Kidney tubule cell (primary cell): ENCODE results near the gene XPNPEP1.

Experiments
- DNase-seq: peaks from one replicate; pipeline ENCODE4 v3.0.0-alpha.2; 2018; ENCODE audit warnings: low spot score

XPNPEP1 gene

DNA sequence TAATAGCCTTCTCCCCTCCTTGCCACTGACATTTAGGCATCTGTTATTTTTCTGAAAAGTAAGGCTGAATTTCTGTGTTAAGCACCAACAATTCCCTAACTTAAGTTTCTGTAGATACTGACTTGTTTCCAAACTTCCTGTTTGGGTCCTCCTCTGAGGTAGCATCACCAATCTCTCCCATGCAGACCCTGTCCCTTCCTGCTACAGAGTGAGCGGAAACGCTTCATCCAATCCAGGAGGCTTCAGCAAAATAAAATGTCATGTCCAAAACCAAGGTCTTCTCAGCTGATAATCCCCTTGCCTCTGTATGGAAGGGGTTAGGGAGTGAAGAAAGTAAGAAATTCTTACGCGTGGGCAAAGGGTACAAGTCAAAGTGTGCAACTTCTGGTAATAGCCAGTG, 29.9 kb downstream of the XPNPEP1 start:
- DNase-seq = no peak

DNA sequence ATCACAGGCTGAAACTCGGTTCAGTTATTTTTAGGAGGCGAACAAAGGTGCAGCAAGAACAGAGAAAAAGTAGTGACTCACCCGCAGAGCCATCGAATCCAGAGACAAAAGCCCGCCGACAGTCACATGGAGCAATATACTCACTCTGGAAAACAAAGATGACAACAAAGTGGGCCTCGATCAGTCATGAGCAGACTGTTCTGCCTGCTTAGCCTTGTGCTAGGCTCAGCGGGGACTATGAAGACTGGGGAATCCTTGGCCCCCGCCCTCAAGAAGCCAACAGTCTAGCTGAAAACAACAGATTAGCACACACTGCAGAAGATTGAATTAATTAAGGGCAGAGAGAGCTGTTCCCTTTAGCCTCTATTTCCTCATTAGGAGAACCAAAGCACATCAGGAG, 30.4 kb downstream of the XPNPEP1 start:
- no peak for DNase-seq

DNA sequence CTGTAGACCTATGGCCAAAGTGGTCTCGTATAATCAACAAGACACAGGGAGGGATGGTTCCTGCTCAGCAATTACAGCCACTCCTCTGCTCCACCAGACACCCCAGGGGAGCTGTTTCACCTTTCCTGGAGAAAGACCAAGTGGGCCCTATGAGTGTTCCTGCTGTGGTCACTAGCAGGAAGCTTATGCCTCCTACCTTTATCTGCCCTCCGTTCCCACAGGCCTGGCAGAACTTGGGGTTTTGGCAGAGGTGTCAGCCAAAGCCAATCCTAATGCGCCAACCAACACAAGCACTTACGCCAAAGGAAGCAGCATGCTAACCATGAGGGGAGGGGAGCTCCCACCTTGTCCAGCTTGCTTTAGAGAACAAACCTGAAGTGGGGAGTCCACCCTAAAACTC, 31.2 kb downstream of the XPNPEP1 start:
- peak; percentile 47 for DNase-seq

DNA sequence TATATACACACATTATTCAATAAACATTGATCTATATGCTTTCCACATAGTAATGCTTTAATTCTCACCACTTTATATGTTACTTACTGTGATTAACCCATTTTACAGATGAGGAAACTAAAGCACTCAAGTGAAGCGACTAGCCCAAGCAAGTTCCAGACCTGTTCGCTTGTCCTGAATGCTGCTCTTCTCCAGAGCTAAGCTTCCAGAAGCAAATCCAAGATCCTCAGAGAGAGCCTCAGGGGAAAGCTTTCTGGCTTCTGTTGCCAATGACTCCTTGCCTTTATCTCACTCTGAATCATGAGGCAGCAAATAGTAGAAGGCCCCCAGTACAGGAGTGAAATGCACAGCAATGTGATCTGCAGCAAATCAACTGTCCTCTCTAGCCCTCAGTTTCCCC, 32.2 kb downstream of the XPNPEP1 start:
- no peak for DNase-seq

DNA sequence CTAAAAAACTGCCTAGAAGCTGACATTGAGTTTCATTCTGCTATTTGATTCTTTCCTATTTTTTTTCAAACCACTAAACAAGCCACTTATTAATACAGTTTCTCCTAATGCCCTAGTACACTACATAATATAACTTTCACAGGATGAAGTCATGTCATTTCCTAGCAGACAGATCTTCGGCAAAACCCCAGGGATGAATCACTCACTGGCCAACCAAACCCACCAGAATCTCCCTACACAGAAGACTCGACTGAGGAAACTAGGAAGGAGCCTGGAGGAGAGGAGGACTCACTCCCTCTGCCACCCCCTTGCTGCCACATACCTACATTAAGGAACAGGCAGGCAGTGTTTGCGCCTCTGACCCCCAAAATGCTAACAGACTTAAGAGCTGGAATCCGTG, 33.4 kb downstream of the XPNPEP1 start:
- peak; percentile 90 for DNase-seq

DNA sequence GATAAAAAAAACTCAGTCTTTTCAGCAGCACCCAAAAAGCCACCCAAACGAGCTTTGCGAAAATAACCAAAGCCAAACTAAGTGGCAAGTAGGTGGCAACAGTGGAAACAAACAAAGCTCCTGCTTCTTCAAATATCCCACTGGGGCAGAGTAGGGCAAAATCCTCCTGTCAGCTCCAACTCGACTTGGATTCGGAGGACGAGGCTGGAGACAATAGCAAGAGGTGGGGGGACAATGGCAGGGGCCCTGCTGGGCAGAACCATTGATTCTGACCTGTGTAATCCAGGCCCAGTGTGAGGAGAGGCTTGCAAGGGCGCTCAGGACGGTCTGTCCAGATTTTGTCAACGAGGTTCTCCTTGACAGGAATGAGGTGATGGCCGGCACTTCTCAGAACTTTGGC, 35.5 kb downstream of the XPNPEP1 start:
- DNase-seq = no peak

DNA sequence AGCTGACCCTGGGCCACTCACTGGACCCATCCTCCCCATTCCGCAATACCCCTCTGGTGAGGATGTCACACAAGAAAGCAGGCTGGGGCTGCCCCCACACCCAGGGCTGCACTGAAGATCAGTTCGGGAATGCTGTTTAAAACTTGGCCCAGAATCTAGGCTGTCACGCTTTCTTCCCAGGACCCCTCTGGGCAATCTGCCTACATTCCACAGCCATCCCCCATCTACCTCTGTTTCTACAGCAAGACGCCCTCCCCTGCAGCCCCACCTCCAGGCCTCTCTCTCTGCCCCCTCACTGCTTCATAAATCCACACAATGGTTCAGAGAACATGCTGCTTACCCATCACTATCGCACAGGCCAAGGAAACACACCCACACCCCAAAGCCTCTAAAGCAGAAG, 36.1 kb downstream of the XPNPEP1 start:
- peak; percentile 37 for DNase-seq

DNA sequence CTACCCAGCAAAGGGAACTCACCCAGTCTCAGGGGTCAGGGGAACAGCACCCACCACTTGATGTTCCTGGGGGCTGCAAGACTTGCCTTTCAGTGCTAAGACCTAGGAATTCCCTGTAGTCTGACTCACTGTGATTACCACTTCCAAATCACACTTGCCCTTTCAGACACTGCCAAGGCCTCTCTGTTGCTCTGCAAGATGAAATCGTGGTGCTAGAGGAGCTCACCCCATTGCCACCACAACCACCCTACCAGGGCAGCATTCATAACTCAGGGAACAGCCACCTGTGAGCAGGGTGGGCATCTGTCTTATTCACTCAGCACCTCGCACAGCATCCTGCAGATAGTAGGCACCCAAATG, 36.5 kb downstream of the XPNPEP1 start:
- no peak for DNase-seq

DNA sequence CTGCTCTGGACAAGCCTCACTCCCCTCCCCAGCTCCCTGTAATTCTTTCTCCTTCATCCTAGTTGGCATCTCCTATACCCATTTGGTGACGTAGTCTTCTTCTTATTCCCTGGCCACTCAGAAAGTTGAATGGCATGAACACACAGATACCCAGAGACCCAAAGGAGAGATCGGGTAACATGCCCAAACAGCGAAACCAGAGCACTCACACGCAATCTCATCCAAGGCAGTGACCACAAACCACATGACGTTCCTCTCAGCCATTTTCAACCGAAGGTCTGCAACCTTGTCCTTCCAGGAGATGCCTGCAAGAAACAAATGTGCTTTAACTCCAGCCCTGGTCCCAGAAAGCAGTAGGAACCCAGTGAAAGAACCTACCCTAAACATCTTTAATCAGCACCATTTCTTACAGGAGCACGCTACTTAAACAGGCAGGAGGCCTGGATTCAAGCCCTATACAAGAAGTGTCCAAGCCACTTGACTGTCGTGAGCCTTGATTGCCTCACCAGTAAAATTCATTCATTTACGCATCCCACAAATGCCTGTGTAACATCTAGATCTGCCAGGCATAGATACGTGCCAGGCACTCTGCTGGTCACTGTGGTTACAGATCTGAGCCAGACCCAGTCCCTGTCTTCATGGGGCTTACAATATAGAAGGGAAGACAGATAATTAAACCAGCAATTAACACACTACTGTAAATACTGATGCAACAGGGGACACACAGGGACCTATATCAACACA, 37.1 kb downstream of the XPNPEP1 start:
- no peak for DNase-seq

DNA sequence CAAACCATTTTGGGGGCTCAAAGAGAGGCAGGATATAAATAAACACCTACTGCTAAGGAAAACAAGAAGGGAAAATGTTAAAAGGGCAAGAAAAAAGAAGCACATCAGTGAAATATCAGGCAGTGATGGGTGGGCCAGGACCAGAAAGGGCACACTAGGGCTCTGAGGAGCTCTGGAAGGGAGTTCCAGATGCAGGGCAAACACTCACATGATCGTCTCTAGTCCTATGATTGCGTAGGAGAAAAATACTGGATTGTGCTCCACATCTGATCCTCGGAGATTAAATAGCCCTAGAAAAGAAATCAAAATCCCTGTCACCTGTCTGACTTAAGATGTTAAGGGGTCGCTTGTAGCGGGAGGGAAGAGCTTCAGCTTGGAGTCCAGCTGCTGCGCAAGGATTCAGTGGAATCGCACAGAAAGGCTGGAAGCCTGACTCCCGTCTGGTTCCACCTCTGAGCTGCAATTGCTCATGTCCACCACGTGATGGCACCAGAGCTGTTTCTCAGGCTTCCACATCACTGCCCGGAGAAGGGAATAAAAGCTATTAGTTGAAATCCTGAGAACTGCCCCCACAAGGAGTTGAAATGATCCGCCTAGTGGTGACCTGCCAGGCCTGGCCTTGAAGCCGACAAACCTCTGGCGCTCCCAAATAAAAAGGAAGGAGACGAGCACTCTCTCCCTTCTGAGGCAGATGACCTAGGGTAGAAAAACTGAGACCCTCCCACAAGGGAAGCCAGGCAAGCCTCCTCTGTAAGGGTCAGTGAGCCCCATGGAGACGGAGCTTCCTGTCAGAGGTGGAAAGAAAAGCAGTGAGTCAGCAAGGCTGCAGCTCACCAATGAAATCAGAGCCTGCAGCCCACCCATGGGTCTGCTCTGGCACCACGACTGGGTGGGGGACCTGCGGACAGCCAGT, 39.2 kb downstream of the XPNPEP1 start:
- DNase-seq = peak; percentile 90

DNA sequence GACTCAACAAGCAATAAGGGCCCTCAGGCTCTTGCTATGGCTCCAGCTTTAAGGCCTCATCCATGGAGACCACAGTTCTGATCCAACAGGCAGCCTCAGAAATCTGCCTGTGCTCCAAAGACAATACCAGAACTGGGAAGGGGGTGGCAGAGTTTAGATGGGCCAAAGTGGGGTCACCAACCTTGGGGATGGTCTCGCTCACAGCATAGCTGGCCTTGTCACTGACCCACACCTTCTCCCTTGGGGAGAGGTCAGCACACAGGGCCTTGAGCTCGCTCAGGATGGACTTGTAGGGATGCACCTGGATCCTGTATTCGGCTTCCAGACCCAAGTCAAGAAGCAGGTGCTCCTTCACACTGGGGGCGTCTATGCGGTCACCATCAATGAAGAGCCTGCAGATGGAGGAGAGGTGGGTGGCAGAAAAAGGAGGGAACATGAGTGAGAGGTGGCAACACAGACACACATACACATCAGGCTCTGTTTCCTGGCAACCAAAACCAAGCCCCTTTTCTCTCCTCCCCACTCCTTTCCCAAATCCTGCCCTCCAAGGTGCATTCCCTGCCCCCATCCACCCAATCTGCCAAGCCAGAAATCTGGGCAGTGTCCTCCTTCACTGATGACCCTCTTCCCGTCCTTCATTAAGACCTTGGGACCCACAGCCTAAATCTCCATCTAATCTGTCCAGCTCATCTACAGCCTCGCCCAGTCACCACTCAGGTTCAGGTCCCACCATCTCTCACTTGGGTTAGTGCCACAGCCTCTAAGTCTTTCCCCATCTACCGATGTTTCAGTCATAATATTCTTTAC, 40.9 kb downstream of the XPNPEP1 start:
- no peak for DNase-seq

DNA sequence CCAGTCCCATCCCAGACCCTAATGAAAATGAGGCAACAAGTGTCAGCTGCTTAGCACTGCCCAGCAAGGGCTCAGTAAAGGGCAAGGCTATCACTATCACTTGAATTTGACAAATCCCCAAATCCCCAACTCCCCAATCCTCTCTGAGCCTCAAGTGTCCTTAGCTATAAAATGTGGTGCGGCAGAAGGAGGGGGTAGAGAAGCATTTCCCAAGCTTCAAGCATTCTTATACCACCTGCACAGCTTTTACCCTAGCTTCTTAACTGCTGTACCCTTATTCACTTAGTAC, 41.6 kb downstream of the XPNPEP1 start:
- no peak for DNase-seq

DNA sequence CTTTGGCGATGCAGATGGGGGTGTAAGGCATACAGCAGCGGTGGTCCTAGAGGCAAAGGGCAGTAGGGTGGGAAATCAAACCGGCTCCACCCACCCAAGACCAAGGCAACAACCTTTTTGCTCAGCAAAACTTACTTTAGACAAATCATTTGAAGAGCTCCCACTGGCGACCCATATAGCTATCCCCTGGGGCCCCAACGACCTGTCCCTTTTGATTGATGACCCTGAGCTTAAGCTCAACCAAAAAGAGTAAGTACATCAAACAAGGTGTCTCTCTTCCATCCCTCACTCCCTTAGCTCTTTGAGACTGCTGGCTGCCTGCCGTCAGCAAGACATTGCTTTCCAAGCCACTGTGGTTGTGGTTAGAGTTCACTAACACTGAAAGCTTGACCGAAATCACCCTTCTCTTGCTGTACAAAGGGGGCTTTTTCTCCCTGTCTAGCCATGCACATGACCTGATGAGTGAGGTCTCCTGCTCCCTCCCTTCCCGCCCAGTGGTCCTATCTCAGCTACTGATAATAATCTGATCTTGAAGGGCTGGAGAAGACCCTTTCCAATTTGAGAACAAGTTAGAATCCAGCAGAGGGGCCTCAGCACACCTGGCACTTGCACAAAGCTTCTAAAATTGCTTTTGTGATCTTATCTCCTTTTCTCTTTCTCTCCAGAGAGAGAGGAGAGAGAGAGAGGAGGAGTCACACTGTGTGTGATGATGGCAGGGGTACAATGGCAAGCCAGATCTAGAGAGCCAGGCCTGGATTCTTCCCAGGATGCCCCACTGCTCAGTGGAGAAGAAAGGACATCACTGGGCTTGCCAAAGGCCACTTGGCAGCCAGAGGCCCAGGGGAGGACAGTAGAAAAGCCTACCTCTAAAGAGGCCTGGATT, 42.2 kb downstream of the XPNPEP1 start:
- DNase-seq = no peak

DNA sequence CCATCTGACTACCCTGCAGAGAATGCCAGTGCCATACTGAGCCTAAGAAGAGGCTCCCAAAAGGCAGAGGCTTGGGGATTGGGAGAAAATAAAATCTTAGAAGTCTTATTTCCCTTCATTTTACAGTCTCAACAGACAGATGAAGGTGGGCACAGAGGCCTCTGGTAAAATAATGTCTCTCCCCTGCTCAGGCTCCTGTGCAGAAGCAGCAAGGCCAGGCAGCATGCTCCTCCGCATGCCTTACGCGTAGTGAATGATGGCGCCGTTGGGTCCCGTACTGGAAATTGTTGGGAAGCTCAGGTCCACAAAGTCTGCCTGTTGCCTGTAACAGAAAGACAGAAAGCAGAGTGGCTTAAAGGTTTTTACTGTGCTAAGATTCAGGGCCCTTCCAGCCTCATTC, 45.8 kb downstream of the XPNPEP1 start:
- no peak for DNase-seq

DNA sequence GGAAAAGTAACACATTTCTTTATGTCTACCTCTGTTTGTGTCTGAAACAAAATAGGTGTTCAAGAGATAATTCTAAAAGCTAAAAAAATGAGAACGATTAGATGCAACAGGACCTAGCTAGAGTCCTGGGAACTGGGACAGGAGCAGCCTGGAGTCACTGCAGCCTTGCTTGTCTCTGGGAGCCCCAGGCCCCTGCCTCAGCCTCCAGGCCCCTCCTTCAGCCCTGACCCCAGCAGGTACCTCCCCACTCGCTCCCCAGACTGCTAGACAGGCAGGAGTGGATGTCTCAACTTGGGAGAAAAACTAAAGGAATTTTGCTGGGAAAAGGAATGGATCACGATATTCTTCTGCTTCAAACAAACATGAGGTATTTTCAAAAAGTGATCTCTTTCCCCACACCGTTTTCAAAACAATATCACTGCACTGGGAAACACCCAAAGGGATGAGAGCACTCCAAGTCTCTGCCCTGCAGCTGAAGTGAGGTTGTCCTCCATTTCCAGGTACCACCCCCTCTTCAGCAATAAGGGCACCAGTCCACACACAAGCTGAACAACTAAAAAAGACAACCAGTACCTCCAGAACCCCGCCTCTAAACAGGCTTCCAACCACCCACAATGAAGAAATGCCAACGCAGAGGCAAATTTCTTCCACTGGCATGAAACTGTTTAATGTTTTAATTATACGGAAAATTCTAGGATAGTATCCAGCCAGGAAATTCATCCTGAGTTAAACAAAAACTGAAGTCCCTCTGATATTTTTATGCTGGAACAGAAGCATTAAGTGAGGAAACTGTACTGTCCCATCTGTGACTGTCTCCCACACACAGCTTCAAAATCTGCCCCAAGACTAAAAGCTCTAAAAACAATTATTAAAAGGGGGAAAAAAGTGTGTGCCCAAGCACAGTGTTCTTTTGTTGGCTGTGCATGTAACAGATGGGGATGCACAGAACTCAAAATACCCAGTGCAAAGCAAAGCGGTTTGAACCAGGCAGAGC, 47.2 kb downstream of the XPNPEP1 start:
- no peak for DNase-seq

DNA sequence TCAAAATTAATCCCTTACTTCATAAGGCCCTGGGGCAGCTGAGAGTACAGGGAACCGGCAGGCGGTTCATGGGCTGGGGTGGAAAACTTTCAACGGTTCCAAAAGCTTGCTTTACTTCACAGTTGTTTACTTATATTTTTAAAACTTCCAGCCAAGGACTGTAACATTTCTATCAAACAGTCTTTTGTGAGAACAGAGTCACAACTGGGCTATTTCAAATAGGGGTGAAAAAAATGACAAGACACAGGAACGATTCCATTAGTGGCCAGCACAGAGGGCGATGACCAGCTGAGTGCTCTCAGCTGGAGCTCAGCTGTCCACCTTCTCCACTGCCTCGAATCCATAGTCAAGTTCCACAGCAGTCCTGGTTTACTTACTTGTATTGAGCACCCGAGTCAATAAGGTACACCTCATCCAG, 48.2 kb downstream of the XPNPEP1 start:
- no peak for DNase-seq

DNA sequence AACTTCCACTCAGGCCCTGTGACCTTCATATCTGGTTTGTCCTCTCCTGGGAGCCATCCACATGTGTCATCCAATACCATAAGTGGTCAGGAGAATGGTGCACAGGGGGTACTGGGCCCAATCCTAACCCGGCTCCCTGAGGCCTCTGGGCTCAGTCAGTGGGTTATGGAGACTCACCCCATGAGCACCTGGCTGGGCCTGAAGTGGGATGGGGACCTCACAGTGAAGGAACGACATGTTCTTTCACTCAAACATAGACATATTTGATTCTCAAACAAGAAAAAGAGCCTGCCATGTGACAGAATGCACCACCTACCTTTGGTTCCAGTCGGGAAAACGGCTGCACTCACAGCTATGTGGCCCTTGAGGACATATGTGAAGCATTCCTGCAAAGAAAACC, 51.8 kb downstream of the XPNPEP1 start:
- no peak for DNase-seq

DNA sequence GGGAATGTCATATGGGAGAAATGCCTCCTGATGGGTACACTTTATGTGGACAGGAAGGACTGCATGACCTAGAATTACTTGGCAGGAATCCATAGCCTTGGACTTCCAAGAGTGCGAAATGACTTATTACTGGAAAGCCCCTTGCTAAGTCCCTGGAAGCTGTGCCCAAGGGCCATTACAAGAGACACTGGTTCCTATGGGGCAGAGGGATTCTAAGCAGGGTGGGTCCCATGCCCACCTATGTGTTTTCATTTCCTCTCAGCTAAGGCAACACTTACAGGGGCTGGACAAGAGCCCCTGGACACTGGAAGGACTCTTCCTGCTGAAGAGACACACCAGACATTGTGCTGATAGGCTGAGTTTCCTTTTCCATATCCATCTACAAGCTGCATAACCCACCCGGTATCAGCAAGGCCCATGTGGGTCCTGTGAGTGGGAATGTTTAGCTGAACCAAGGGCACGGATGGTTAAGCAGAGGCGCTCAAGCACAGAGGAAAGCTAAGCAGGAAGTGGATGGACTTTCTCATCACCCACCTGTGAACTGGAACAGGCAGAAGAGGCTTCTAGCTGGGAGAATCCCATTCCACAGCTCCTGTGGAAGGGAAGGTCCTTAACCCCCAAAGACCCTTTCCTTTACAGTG, 56.2 kb downstream of the XPNPEP1 start:
- DNase-seq = peak; percentile 86

DNA sequence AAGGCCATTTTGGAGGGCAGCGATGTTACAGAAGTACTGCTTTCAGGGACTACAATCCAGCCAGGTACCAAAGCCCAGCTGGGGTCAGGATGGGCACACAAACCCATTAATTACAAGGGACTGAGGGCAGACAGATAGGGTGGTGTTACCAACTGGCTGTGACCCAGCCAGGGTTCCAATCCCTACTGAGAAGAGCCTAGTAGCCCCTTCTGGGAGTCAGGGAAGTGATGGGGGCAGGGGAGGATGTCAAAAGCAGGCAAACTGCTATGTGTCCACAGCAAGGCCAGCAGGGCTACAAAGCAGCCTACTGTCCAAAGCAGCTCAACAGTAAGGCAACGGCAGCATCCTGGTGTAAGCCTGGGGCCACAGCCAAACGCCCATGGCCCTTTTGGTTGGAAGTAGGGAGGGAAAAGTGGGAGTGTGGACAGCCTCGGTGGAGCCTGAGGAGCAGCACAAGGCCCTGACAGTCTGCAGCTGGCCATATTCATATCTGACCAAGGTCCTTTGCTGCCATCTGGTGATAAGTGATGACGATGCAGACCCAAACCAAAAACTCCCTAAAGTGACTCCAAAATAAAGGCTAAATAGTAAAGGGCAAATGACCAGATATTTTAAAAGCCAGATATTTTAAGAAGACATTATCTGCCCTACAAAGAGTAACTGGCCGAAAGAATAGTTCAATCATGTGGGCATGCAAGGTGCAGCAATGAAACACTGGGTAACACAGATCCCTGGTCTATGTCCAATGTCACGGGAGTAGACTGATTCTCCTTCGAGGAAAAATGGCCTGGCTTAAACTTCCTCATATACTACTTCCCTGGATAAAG, 56.9 kb downstream of the XPNPEP1 start:
- peak; percentile 31 for DNase-seq
